Measurements from ENCODE around the gene PIBF1.
A peak's percentile ranks its signal among the peaks of the same experiment; 100 is the strongest.
"Not testable (repeated sequence)": the region's sequence is repeated elsewhere in the genome, so short reads cannot be mapped to it uniquely, and the experiment has no call there.

Gene PIBF1

GRCh38 chr13:72798817-72799216 lies 16.9 kb downstream of the PIBF1 start:
- no peak for TF ChIP-seq ZFX (IDR thresholded peaks at IDR 0.05; ENCODE audit: borderline replicate concordance)
- TF ChIP-seq, protein P1, sequence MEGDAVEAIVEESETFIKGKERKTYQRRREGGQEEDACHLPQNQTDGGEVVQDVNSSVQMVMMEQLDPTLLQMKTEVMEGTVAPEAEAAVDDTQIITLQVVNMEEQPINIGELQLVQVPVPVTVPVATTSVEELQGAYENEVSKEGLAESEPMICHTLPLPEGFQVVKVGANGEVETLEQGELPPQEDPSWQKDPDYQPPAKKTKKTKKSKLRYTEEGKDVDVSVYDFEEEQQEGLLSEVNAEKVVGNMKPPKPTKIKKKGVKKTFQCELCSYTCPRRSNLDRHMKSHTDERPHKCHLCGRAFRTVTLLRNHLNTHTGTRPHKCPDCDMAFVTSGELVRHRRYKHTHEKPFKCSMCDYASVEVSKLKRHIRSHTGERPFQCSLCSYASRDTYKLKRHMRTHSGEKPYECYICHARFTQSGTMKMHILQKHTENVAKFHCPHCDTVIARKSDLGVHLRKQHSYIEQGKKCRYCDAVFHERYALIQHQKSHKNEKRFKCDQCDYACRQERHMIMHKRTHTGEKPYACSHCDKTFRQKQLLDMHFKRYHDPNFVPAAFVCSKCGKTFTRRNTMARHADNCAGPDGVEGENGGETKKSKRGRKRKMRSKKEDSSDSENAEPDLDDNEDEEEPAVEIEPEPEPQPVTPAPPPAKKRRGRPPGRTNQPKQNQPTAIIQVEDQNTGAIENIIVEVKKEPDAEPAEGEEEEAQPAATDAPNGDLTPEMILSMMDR (IDR thresholded peaks at IDR 0.05): no peak
- H3K27ac ChIP-seq: no peak overlapping the region

DNA sequence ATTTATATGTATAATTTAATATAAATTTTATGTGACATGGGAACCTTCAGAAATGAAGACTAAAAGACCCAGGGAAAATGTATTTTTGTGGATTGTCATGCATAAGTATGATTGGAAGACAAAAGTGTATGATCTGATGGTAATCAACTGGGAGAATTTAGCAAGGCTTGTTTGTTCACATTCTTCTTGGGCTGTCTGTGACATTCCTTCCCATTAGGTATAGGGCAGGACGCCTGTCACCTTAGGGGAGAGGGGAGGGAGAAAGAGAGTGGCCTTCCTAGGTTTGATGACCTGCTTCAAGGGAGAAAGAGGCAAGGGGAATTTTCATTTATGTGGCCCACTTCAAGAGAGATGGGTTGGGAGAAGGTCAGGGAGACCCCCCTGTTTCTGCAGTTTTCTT lies 22.4 kb downstream of the PIBF1 start:
- H3K27ac ChIP-seq: no peak overlapping the region
- TF ChIP-seq ZFX (IDR thresholded peaks at IDR 0.05; ENCODE audit: borderline replicate concordance): no peak
- TF ChIP-seq, protein P1 (IDR thresholded peaks at IDR 0.05): no peak

DNA sequence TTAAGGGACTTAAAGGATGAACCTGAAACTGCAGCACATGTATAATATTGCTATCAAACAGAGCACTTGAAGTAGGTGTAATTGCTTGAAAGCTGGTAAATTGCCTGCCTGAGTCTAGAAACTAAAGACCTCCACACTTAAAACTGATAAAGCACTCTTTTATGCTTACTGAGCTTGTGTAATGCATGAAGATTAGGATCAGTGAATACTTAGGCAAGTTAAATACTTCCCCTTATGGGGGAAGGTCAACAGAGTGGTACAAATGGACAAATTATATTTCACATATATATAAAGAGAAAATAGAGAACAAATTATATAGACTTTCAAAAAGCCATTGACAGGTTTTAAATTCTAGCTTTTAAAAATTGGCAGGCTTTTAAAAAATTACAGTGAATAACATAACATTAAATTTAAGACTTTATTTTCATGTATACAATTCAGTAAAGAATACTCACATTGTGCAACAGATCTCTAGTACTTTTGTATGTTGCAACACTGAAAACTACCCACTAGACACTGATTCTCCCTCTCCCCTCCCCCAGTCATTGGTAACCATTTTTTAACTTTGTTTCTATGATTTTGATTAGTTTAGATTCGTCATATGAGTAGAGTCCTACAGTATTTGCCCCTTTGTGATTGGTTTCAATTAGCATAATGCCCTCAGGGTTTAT lies 23.9 kb downstream of the PIBF1 start:
- no peak overlapping the region for H3K27ac ChIP-seq
- TF ChIP-seq, protein P1 (IDR thresholded peaks at IDR 0.05): no peak
- TF ChIP-seq ZFX (IDR thresholded peaks at IDR 0.05; ENCODE audit: borderline replicate concordance): no peak

DNA sequence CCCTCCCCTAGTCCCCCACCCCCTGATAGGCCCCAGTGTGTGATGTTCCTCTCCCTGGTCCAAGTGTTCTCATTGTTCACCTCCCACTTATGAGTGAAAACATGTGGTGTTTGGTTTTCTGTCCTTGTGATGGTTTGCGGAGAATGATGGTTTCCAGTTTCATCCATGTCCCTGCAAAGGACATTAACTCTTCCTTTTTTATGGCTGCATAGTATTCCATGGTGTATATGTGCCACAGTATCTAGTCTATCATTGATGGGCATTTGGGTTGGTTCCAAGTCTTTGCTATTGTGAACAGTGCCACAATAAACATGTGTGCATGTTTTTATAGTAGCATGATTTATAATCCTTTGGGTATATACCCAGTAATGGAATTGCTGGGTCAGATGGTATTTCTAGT lies 24.6 kb downstream of the PIBF1 start:
- not testable (repeated sequence) for H3K27ac ChIP-seq

- no peak overlapping the region for H3K27ac ChIP-seq
- TF ChIP-seq ZFX (IDR thresholded peaks at IDR 0.05; ENCODE audit: borderline replicate concordance): no peak
- TF ChIP-seq, protein P1 (IDR thresholded peaks at IDR 0.05): peak; percentile 76
Measured at GRCh38 chr13:72808917-72809500, 27.1 kb downstream of the PIBF1 start.

DNA sequence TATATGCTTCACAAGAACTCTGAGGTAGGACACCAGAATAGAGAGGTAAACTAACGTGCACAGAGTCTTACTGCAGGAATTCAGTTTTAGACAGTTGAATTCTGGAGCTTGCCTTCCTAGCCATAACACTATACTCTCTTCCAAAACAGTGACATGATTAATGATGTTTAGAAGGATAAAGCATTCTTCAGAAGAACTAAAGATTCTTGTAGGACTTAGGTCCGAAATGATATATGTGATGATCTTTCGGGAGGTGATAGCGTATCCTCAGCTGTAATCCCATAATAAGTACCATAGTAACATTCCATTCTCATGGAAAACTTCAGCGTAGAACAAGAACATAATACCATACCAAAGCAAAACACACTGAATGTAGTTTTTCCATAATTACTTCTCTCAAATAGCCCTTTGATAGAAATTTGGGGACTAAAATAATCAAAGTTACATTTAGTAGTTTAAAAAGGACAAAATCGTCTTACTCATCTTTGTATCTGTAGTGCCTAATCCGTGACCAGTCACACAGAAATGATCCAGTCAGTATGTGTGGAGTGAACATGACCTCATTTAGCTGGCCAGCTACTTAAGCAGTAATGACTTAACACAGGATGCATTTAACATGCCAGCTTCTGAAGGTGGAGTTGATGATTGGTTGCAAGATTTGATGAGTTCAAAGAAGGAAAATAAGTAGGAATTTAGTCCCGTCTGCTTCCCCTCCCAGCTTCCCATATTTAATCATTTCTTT lies 38.4 kb downstream of the PIBF1 start:
- H3K27ac ChIP-seq: no peak overlapping the region
- TF ChIP-seq ZFX (IDR thresholded peaks at IDR 0.05; ENCODE audit: borderline replicate concordance): no peak
- TF ChIP-seq, protein P1 (IDR thresholded peaks at IDR 0.05): no peak

GRCh38 chr13:72820898-72821279 lies 39.0 kb downstream of the PIBF1 start:
- no peak overlapping the region for H3K27ac ChIP-seq
- TF ChIP-seq ZFX (IDR thresholded peaks at IDR 0.05; ENCODE audit: borderline replicate concordance): no peak
- TF ChIP-seq, protein P1 (IDR thresholded peaks at IDR 0.05): no peak
